ENCODE measurements around the gene ITGB6.

GRCh38 chr2:160213511-160213910 is 13.4 kb upstream of the ITGB6 start:
- TF ChIP-seq, protein P1, sequence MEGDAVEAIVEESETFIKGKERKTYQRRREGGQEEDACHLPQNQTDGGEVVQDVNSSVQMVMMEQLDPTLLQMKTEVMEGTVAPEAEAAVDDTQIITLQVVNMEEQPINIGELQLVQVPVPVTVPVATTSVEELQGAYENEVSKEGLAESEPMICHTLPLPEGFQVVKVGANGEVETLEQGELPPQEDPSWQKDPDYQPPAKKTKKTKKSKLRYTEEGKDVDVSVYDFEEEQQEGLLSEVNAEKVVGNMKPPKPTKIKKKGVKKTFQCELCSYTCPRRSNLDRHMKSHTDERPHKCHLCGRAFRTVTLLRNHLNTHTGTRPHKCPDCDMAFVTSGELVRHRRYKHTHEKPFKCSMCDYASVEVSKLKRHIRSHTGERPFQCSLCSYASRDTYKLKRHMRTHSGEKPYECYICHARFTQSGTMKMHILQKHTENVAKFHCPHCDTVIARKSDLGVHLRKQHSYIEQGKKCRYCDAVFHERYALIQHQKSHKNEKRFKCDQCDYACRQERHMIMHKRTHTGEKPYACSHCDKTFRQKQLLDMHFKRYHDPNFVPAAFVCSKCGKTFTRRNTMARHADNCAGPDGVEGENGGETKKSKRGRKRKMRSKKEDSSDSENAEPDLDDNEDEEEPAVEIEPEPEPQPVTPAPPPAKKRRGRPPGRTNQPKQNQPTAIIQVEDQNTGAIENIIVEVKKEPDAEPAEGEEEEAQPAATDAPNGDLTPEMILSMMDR (IDR thresholded peaks at IDR 0.05; ENCODE audit: poor library complexity), result no peak
- TF ChIP-seq EZH2 (IDR thresholded peaks at IDR 0.05; ENCODE audit: borderline replicate concordance), result no peak
